GM12801 (cell line): ENCODE results near the gene CCR4.

Experiments
- TF ChIP-seq, protein P1 (sequence below): IDR thresholded peaks from one replicate; pipeline ENCODE4 v1.5.1; 2011; ENCODE audit warnings: control low read depth; ENCODE audit not compliant: insufficient read length; ENCODE audit errors: extremely low read depth

CCR4 gene

DNA sequence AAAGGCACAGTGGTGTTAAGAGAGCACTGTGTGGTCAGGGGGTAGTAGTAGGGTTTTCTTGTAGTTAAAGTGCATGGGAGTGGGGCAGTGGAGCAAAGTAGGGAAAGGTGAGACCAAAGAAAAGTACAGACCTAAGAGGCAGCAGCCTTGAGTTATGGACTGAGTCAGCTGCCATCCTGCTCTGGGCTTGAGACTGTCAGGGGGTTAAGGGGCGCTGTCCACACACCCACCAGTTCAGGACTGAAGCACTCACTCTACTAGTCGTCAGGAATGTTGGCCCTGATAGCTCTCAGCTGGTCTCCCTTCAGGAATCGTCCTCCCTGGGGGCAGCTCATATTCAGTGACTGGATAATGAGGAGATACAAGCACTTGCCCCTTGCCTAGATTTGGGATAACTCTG is 7.9 kb downstream of the CCR4 start:
- TF ChIP-seq, protein P1, sequence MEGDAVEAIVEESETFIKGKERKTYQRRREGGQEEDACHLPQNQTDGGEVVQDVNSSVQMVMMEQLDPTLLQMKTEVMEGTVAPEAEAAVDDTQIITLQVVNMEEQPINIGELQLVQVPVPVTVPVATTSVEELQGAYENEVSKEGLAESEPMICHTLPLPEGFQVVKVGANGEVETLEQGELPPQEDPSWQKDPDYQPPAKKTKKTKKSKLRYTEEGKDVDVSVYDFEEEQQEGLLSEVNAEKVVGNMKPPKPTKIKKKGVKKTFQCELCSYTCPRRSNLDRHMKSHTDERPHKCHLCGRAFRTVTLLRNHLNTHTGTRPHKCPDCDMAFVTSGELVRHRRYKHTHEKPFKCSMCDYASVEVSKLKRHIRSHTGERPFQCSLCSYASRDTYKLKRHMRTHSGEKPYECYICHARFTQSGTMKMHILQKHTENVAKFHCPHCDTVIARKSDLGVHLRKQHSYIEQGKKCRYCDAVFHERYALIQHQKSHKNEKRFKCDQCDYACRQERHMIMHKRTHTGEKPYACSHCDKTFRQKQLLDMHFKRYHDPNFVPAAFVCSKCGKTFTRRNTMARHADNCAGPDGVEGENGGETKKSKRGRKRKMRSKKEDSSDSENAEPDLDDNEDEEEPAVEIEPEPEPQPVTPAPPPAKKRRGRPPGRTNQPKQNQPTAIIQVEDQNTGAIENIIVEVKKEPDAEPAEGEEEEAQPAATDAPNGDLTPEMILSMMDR = no peak

DNA sequence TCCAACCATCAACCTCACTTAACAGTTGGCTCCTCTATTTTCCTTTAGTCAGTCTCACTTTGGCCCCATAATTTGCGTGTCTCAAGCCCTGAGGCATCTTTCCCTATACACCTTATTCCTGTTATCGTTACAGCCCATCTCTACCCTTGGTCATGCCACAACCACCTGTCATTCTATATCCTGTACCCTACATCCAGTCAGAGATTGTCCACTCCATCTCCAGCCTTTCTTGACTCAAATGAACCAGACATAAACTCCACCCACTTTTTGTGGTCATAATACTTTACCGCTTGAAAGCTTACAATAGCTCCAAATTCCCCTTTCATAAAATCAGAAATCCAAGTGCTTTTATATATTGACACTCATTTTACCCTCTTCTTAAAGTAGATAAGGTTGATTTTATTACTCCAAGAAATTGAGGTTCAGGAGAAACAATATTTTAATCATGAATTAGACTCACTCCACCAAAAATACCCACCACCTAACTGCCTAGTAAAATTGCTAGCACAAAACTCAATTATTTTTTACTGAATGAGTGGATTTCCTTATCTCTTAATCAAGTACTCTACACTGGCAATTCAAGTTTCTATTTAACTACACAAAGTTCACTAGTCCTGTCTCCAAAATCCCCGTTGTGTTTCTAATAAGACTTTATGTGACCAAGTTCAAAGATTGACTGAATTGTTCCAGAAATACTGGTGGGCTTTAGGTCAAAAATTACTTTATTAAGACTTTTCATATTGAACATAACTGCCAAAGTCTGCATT is 9.1 kb downstream of the CCR4 start:
- TF ChIP-seq, protein P1 = no peak

DNA sequence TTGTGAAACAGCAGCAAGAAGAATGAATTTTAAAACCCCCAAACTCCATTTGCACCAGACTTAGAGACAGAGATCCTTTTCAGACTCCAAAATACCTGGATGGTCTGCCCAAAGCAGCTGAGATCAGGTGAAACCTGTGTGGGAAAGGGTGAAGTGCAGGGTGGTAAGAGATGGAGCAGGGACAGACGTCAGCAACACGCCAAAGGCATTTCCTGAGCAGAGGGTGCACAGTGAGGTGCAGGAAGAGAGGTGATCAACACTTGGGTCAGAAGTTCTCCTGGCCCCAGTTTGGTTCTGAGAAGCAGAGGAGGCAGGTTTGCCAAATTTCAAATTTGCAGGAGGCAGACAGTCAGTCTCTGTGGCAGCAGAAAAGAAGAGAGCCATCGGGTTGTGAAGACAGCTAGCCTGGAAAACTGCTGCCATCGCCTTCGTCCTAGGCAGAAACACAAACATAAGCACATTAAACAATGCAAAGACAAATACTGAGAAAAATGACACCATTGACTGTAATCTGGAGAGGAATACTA is 9.8 kb downstream of the CCR4 start:
- TF ChIP-seq, protein P1 = no peak

DNA sequence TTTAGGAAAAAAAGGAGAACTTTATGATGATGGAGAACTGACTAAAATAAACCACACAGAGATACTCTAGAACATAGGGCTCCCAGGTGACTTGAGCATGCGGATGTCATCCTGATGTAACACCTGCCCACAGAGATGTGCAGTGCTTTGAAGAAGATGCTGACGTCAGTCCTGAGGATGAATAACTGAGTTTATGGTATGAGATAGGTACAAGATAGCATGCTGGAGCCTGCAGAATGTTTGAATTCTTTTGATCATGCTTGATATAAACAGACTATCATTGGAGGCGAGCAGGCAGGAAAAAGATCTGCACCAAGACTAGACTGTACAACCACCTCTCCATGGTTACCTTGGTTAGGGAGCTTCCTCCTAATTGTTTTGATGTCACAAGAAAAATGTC is 12.4 kb downstream of the CCR4 start:
- TF ChIP-seq, protein P1 = no peak

DNA sequence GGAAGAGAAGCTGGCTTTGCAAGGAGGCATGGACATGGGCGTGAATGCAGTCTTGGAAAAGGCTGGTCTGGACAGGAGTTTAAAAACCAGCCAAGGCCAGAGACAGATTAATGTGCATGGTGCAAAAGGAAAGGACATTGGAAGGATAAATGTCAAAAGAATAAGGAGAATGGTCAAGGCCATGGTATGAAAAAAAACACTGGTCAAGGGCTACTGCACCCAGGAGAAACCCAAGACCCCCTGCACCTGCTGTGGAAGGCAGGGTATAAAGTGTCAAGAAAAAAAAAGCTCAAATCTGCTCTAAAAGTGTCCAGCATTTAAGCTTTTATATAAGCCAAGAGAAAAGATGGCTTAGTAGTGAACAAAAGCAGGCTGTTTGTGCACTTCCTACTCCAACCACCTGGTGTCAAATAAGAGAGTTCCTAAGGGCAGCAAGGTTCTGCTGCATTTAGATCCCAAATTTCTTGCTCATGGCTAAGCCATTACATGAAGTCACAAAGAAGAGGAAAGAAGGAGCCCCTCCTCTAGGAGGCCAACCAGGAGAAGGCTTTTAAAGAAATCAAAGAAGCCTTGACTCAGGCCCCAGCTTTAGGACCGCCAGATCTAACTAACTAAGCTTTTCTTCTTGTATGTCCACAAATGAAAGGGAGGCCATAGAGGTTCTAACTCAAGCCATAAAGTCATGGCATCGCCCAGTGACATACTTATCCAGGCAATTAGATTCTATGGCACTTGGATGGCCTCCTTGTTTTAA is 16.9 kb downstream of the CCR4 start:
- TF ChIP-seq, protein P1 = no peak

DNA sequence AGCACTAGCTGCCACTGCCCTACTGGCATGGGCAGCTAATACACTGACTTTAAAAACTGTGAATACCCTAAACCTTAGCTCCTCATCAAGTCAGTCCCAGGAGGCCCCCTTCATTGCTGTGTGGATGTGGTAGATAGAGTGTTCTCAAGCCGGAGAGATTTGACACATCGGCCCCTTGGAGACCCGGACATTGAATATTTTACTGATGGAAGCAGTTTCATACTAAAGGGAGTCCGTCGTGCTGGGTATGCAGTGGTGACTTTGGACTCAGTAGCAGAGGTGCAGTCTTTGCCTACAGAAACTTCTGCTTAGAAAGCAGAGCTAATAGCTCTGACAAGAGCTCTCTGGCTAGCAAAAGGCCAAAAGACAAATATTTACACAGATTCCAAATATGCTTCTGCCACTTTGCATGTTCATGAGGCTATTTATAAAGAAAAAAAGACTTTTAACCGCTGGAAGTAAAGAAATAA is 17.5 kb downstream of the CCR4 start:
- TF ChIP-seq, protein P1 = no peak

DNA sequence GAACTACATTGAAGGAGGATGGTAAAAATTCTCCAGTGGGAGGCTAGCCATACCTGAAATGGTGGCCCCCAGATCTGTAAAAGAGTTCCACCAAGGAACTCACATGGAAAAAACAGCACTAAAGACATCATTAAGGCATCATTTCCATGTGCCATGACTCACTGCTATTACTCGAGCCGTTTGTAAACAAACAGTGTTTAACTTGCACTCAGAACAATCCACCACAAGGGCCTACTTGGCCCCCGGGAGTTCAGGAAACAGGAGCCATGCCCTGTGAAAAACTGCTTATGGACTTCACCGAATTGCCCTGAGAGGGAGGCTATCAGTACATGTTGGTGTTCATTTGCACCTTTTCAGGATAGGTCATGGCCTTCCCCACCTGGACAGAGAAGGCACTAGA is 18.2 kb downstream of the CCR4 start:
- TF ChIP-seq, protein P1 = no peak
